Erythroblast (primary cell): ENCODE measurements around the gene MUC15.

Experiments used
- GATA1 ChIP-seq: IDR thresholded peaks from 2 replicates; pipeline ENCODE4 v1.6.1; 2011; ENCODE audit warnings: low read depth, mild to moderate bottlenecking, control low read depth, low read length, moderate library complexity
- POLR2A ChIP-seq: IDR thresholded peaks from 2 replicates; pipeline ENCODE4 v1.6.1; 2011; ENCODE audit warnings: mild to moderate bottlenecking, low read length

DNA sequence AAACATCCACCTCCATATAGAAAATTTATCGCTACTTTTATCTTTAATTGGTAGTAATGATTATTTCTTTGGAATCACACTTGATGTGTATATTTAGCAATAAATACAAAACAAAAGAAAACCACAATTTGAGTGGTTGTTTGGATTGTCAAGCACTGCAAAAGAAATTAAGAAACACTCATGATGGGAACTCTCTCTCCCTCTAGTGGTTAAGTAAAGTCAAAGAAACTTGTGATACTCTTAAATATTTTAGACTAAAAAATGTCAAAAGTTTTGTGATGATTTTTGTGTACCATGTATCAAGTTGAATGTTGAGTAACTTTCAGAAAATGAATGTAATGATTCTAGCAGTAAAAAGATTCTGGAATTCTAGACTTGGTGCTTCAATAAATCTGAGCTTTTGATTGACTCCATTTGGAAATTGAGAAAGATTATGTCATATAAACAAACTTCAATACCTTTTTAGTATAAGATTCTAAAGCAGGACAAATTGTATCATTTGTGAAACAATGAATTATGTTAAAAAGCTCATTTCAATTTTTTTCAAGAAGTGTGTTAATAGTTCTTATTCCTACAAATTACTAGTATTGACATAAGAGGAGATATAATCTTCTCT lies 20.8 kb downstream of the MUC15 start:
- TF ChIP-seq POLR2A (no peak), GATA1 (no peak)
